ENCODE measurements around the gene FZD8.

The FZD8 gene

GRCh38 chr10:35640951-35641675 lies 983 bp downstream of the FZD8 start:
- peak; percentile 51 for DNase-seq

- peak; percentile 53 for DNase-seq
Observed at GRCh38 chr10:35640474-35640873, 1.6 kb downstream of the FZD8 start.

GRCh38 chr10:35639728-35640401 lies 2.2 kb downstream of the FZD8 start:
- DNase-seq, result peak; percentile 18

- DNase-seq, result no peak
Observed at GRCh38 chr10:35639021-35639727, 2.9 kb downstream of the FZD8 start.

GRCh38 chr10:35638101-35638500 lies 4.0 kb downstream of the FZD8 start:
- no peak for DNase-seq

- DNase-seq, result no peak
Observed at GRCh38 chr10:35637462-35637861, 4.6 kb downstream of the FZD8 start.

- no peak for DNase-seq
Observed at GRCh38 chr10:35636956-35637355, 5.1 kb downstream of the FZD8 start.

GRCh38 chr10:35635576-35635975 lies 6.5 kb downstream of the FZD8 start:
- peak; percentile 18 for DNase-seq

- no peak for DNase-seq
Observed at GRCh38 chr10:35633006-35633980, 8.8 kb downstream of the FZD8 start.

- no peak for DNase-seq
Observed at GRCh38 chr10:35632027-35632426, 10.1 kb downstream of the FZD8 start.

GRCh38 chr10:35631404-35631803 lies 10.7 kb downstream of the FZD8 start:
- DNase-seq, result no peak

- no peak for DNase-seq
Observed at GRCh38 chr10:35626971-35627507, 15.1 kb downstream of the FZD8 start.

- no peak for DNase-seq
Observed at GRCh38 chr10:35614312-35614711, 27.8 kb downstream of the FZD8 start.

GRCh38 chr10:35613597-35614226 lies 28.4 kb downstream of the FZD8 start:
- no peak for DNase-seq

GRCh38 chr10:35613107-35613440 lies 29.0 kb downstream of the FZD8 start:
- DNase-seq, result no peak

- no peak for DNase-seq
Observed at GRCh38 chr10:35612385-35613106, 29.6 kb downstream of the FZD8 start.

- DNase-seq, result no peak
Observed at GRCh38 chr10:35611750-35612149, 30.3 kb downstream of the FZD8 start.

GRCh38 chr10:35608328-35608672 lies 33.8 kb downstream of the FZD8 start:
- no peak for DNase-seq

- DNase-seq, result no peak
Observed at GRCh38 chr10:35607475-35608327, 34.4 kb downstream of the FZD8 start.

GRCh38 chr10:35606430-35606829 lies 35.7 kb downstream of the FZD8 start:
- DNase-seq, result no peak

- DNase-seq, result no peak
Observed at GRCh38 chr10:35605191-35605590, 36.9 kb downstream of the FZD8 start, which contains the start of gene GJD4. TSS of gene GJD4 (plus strand) at chr10:35605341. CDS start at chr10:35605568, 227 bp downstream.
